ENCODE data around the gene SNTA1. TPM values are rescaled to one million over a fixed set of nuclear protein-coding genes. Genes with fewer than 3 reads are reported as not detected.

The SNTA1 gene
- total and polyA plus RNA-seq, 9 of the 15 experiments (the other 6 are each of a cell fraction or from before 2014, with no cell fraction given), result 1.2 to 40.8 (median 20.3) TPM

DNA sequence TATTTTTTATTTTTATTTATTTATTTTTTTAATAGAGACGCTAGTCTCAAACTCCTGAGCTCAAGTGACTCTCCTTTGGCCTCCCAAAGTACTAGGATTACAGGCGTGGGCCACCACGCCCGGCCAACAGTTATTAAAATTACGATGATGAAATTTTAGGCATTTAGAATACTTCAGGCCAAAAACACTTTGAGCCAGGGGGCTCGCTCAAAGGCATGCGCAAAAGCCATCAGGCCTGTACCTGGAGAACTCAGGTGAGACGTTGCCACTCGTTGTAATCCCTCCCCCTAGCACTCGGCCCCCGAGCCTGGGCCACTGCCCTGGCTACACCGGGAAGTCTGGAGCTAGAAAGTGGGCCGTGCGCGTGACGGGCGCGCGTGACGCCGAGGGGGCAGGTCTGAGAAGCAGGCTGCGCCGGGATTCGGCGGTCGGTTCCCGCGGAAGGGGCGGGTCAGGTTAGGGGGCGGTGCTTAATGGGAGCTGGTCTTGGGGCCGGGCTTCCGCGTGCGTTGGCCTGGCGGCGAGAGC lies 46.0 kb upstream of the SNTA1 start (continued):
- TF ChIP-seq SRF (CRISPR knock-in tag; IDR thresholded peaks at IDR 0.05), result peak in 1 of 2 experiments; percentile 71; a peak in 1 of 4 replicates
- peak; percentile 67 for TF ChIP-seq TAF9B (IDR thresholded peaks at IDR 0.05; ENCODE audit: partially characterized antibody)
- TF ChIP-seq, protein P1, sequence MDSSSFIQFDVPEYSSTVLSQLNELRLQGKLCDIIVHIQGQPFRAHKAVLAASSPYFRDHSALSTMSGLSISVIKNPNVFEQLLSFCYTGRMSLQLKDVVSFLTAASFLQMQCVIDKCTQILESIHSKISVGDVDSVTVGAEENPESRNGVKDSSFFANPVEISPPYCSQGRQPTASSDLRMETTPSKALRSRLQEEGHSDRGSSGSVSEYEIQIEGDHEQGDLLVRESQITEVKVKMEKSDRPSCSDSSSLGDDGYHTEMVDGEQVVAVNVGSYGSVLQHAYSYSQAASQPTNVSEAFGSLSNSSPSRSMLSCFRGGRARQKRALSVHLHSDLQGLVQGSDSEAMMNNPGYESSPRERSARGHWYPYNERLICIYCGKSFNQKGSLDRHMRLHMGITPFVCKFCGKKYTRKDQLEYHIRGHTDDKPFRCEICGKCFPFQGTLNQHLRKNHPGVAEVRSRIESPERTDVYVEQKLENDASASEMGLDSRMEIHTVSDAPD (CRISPR knock-in tag; IDR thresholded peaks at IDR 0.05), result no peak
- no peak for TF ChIP-seq WHSC1 (IDR thresholded peaks at IDR 0.05; ENCODE audit: low read length)
- no peak for TF ChIP-seq ZKSCAN3 (CRISPR knock-in tag; IDR thresholded peaks at IDR 0.05)
- TF ChIP-seq, protein P2, sequence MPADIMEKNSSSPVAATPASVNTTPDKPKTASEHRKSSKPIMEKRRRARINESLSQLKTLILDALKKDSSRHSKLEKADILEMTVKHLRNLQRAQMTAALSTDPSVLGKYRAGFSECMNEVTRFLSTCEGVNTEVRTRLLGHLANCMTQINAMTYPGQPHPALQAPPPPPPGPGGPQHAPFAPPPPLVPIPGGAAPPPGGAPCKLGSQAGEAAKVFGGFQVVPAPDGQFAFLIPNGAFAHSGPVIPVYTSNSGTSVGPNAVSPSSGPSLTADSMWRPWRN (IDR thresholded peaks at IDR 0.05; ENCODE audit: low read depth), result peak; percentile 45; the same call in 1 of the 2 replicates
- 0 out of 2 replicates have a peak, but pooled peaks have one; percentile 42 for TF ChIP-seq ZNF197 (CRISPR knock-in tag; IDR thresholded peaks at IDR 0.05; ENCODE audit: low read depth)
- TF ChIP-seq ZNF175 (CRISPR knock-in tag; IDR thresholded peaks at IDR 0.05; ENCODE audit: low read depth), result no peak
- TF ChIP-seq PHF8 (IDR thresholded peaks at IDR 0.05; ENCODE audit: borderline replicate concordance, low read length), result peak; percentile 93
- TF ChIP-seq FOXA3 (CRISPR knock-in tag; conservative IDR thresholded peaks at IDR 0.05 in 1 of 2, IDR thresholded peaks at IDR 0.05 in 1 of 2), result no peak
- TF ChIP-seq CBX3 (IDR thresholded peaks at IDR 0.05; ENCODE audit: borderline replicate concordance in 1 of 2, low read length in 2 of 2), result peak in 1 of 2 experiments; percentile 35; a peak in 1 of 3 replicates
- no peak; the same call in 1 of the 2 replicates for TF ChIP-seq NBN (IDR thresholded peaks at IDR 0.05; ENCODE audit: low read depth)
- TF ChIP-seq KLF10 (CRISPR knock-in tag; IDR thresholded peaks at IDR 0.05), result no peak
- TF ChIP-seq, protein P3, sequence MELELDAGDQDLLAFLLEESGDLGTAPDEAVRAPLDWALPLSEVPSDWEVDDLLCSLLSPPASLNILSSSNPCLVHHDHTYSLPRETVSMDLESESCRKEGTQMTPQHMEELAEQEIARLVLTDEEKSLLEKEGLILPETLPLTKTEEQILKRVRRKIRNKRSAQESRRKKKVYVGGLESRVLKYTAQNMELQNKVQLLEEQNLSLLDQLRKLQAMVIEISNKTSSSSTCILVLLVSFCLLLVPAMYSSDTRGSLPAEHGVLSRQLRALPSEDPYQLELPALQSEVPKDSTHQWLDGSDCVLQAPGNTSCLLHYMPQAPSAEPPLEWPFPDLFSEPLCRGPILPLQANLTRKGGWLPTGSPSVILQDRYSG (tag; conservative IDR thresholded peaks at IDR 0.05; ENCODE audit: low read depth), result no peak
- peak; percentile 88 for TF ChIP-seq ZFX (CRISPR knock-in tag; IDR thresholded peaks at IDR 0.05)
- TF ChIP-seq, protein P4, sequence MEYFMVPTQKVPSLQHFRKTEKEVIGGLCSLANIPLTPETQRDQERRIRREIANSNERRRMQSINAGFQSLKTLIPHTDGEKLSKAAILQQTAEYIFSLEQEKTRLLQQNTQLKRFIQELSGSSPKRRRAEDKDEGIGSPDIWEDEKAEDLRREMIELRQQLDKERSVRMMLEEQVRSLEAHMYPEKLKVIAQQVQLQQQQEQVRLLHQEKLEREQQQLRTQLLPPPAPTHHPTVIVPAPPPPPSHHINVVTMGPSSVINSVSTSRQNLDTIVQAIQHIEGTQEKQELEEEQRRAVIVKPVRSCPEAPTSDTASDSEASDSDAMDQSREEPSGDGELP (CRISPR knock-in tag; IDR thresholded peaks at IDR 0.05; ENCODE audit: borderline replicate concordance), result peak; percentile 58; the same call in 1 of the 2 replicates
- peak; percentile 72 for TF ChIP-seq ELF1 (tag; IDR thresholded peaks at IDR 0.05)
- no peak for TF ChIP-seq CBFB (CRISPR knock-in tag; IDR thresholded peaks at IDR 0.05)
- TF ChIP-seq ZNF263 (CRISPR knock-in tag; IDR thresholded peaks at IDR 0.05; ENCODE audit: borderline replicate concordance), result no peak
- TF ChIP-seq HOXB6 (CRISPR knock-in tag; IDR thresholded peaks at IDR 0.05; ENCODE audit: borderline replicate concordance), result no peak
- TF ChIP-seq MED1 (CRISPR knock-in tag; IDR thresholded peaks at IDR 0.05; ENCODE audit: borderline replicate concordance), result no peak
- no peak for TF ChIP-seq U2AF2 (optimal IDR thresholded peaks at IDR 0.05; ENCODE audit: low read depth, low read length)
